ENCODE results near the gene C4orf50.

The C4orf50 gene

DNA sequence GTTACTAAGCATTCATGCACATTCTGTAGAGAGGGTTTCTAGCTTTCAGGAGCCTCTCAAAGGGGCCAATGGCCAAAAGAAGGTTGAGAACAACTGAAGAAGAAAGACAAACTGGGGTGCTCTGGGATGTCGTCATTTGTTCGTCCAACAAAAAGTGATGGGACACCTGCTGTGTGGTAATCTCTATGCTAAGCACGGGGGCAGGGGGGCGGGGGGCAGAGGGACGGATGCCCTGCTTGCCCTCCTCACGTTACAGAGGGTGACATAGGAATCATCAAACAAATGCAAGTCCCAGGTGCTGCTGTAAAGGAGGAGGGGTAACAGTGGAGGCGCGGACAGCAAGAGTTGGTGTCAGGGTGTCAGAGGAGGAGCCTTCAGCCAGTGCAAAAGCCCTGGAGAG, 112.5 kb downstream of the C4orf50 start:
- TF ChIP-seq, protein P1, sequence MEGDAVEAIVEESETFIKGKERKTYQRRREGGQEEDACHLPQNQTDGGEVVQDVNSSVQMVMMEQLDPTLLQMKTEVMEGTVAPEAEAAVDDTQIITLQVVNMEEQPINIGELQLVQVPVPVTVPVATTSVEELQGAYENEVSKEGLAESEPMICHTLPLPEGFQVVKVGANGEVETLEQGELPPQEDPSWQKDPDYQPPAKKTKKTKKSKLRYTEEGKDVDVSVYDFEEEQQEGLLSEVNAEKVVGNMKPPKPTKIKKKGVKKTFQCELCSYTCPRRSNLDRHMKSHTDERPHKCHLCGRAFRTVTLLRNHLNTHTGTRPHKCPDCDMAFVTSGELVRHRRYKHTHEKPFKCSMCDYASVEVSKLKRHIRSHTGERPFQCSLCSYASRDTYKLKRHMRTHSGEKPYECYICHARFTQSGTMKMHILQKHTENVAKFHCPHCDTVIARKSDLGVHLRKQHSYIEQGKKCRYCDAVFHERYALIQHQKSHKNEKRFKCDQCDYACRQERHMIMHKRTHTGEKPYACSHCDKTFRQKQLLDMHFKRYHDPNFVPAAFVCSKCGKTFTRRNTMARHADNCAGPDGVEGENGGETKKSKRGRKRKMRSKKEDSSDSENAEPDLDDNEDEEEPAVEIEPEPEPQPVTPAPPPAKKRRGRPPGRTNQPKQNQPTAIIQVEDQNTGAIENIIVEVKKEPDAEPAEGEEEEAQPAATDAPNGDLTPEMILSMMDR (IDR thresholded peaks at IDR 0.05): no peak
- no peaks in the 10 kb centered on the region for H3K4me1 ChIP-seq (ENCODE audit: control insufficient read depth in 1 of 2, insufficient read depth in 1 of 2, low read depth in 1 of 2, low read length in 1 of 2)
- no peaks in the 10 kb centered on the region for H3K9me3 ChIP-seq
- peaks cover 62% of the 10 kb centered on the region for H3K27me3 ChIP-seq
- H3K27ac ChIP-seq: no peak overlapping the region
- no peaks in the 10 kb centered on the region for H3K36me3 ChIP-seq
- H3K4me3 ChIP-seq (ENCODE audit: low read depth in 1 of 2, low read length in 1 of 2): no peak overlapping the region

DNA sequence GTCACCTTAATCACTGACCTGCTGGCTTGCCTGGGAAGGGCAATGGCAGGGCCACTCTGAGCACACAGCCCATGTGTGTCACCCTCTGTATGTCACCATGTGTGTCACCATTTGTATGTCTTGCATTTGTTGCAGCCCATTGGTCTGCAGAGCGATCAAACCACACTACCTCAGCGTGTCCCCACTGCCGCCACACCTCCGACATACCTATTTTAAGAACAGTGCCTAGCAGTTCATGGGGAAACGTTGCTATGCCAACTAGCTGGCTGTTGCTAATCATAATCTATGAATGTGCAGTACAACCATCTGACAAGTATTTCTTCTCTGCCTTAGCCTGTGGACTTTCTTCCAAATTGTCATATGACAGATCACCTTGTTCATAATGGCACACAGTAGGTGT, 117.4 kb downstream of the C4orf50 start:
- TF ChIP-seq, protein P1 (IDR thresholded peaks at IDR 0.05): no peak
- Histone ChIP-seq H3K36me3 (no peaks in the 10 kb centered on the region), H3K9me3 (no peaks in the 10 kb centered on the region), H3K4me1 (ENCODE audit: control insufficient read depth in 1 of 2, insufficient read depth in 1 of 2, low read depth in 1 of 2, low read length in 1 of 2) (no peaks in the 10 kb centered on the region), H3K27me3 (peaks cover 76% of the 10 kb centered on the region), H3K27ac (no peak overlapping the region), H3K4me3 (ENCODE audit: low read depth in 1 of 2, low read length in 1 of 2) (no peak overlapping the region)

- Histone ChIP-seq H3K9me3 (no peaks in the 10 kb centered on the region), H3K27ac (no peak overlapping the region), H3K4me3 (ENCODE audit: low read depth in 1 of 2, low read length in 1 of 2) (no peak overlapping the region), H3K4me1 (ENCODE audit: control insufficient read depth in 1 of 2, insufficient read depth in 1 of 2, low read depth in 1 of 2, low read length in 1 of 2) (no peaks in the 10 kb centered on the region), H3K36me3 (no peaks in the 10 kb centered on the region), H3K27me3 (peaks cover 76% of the 10 kb centered on the region)
- TF ChIP-seq, protein P1 (IDR thresholded peaks at IDR 0.05): no peak
These were observed 118.3 kb downstream of the C4orf50 start for GRCh38 chr4:5899881-5900280.

- Histone ChIP-seq H3K27ac (no peak overlapping the region), H3K36me3 (no peaks in the 10 kb centered on the region), H3K9me3 (no peaks in the 10 kb centered on the region), H3K27me3 (peaks cover 76% of the 10 kb centered on the region), H3K4me1 (ENCODE audit: control insufficient read depth in 1 of 2, insufficient read depth in 1 of 2, low read depth in 1 of 2, low read length in 1 of 2) (no peaks in the 10 kb centered on the region), H3K4me3 (ENCODE audit: low read depth in 1 of 2, low read length in 1 of 2) (no peak overlapping the region)
- TF ChIP-seq, protein P1 (IDR thresholded peaks at IDR 0.05): no peak
These were observed 118.8 kb downstream of the C4orf50 start for GRCh38 chr4:5899396-5899795.

GRCh38 chr4:5897674-5898073, 120.6 kb downstream of the C4orf50 start:
- H3K9me3 ChIP-seq: no peaks in the 10 kb centered on the region
- no peaks in the 10 kb centered on the region for H3K4me1 ChIP-seq (ENCODE audit: control insufficient read depth in 1 of 2, insufficient read depth in 1 of 2, low read depth in 1 of 2, low read length in 1 of 2)
- H3K4me3 ChIP-seq (ENCODE audit: low read depth in 1 of 2, low read length in 1 of 2): no peak overlapping the region
- TF ChIP-seq, protein P1 (IDR thresholded peaks at IDR 0.05): no peak
- H3K36me3 ChIP-seq: no peaks in the 10 kb centered on the region
- peaks cover 82% of the 10 kb centered on the region for H3K27me3 ChIP-seq
- H3K27ac ChIP-seq: no peak overlapping the region

DNA sequence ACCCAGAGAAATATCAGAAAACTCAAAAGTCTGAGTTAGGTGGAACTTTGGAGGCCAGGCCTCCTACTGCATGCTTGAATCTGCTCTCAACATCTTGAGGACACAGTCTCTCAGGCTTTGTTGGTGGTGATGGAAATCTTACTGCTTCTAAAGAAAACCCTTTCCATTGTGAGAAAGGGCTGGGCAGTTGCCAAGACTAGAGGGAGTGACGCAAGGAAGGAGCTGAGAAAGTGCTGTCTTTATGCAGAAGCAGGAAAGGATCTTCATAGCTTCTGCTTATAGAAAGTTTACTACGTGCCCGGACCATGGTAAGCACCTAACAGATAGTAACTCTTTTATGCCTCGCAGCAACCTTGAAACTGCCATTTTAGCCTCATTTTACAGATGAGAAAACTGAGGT, 122.9 kb downstream of the C4orf50 start:
- Histone ChIP-seq H3K36me3 (no peaks in the 10 kb centered on the region), H3K4me1 (ENCODE audit: control insufficient read depth in 1 of 2, insufficient read depth in 1 of 2, low read depth in 1 of 2, low read length in 1 of 2) (no peaks in the 10 kb centered on the region), H3K4me3 (ENCODE audit: low read depth in 1 of 2, low read length in 1 of 2) (no peak overlapping the region), H3K27ac (no peak overlapping the region), H3K27me3 (peaks cover 92% of the 10 kb centered on the region), H3K9me3 (no peaks in the 10 kb centered on the region)
- TF ChIP-seq, protein P1 (IDR thresholded peaks at IDR 0.05): no peak

Measured in neutrophil (primary cell).